NK-92 (cell line): ENCODE measurements around the gene WFDC10A.
"Not testable (repeated sequence)": the region's sequence is repeated elsewhere in the genome, so short reads cannot be mapped to it uniquely, and the experiment has no call there.

Source experiments
- DNase-seq: peaks from one replicate; lab custom pipeline; 2025; ENCODE audit not compliant: unreplicated experiment; lab: John Stamatoyannopoulos, UW

WFDC10A gene

GRCh38 chr20:45647441-45648050 lies 18.0 kb downstream of the WFDC10A start:
- no peak for DNase-seq

- DNase-seq, result no peak
These were observed 19.8 kb downstream of the WFDC10A start for GRCh38 chr20:45649312-45649863.

- not testable (repeated sequence) for DNase-seq
These were observed 22.2 kb downstream of the WFDC10A start for GRCh38 chr20:45651726-45652125.

GRCh38 chr20:45657038-45657437 lies 27.5 kb downstream of the WFDC10A start:
- DNase-seq, result not testable (repeated sequence)

GRCh38 chr20:45670139-45670538 lies 40.6 kb downstream of the WFDC10A start, which contains the start of gene WFDC11:
TSS of gene WFDC11 (minus strand) at chr20:45670239. CDS start at chr20:45650600, 19,639 bp downstream.
- no peak for DNase-seq

GRCh38 chr20:45672765-45673164 lies 43.2 kb downstream of the WFDC10A start:
- no peak for DNase-seq

GRCh38 chr20:45679650-45680049 lies 50.1 kb downstream of the WFDC10A start:
- no peak for DNase-seq
